ENCODE measurements around the gene C17orf58.

DNA sequence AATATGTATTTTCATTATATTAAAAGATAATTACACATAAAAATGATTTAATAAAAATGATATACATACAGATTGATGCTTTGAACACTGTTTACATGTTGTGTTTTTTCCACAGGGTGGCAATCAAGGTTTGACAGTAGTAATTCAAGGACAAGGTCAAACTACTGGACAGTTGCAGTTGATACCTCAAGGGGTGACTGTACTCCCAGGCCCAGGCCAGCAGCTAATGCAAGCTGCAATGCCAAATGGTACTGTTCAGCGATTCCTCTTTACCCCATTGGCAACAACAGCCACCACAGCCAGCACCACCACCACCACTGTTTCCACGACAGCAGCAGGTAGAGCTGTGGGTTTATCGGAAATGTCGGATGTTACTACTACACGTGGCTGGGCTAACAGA is 52.2 kb downstream of the C17orf58 start:
- TF ChIP-seq, protein P1, sequence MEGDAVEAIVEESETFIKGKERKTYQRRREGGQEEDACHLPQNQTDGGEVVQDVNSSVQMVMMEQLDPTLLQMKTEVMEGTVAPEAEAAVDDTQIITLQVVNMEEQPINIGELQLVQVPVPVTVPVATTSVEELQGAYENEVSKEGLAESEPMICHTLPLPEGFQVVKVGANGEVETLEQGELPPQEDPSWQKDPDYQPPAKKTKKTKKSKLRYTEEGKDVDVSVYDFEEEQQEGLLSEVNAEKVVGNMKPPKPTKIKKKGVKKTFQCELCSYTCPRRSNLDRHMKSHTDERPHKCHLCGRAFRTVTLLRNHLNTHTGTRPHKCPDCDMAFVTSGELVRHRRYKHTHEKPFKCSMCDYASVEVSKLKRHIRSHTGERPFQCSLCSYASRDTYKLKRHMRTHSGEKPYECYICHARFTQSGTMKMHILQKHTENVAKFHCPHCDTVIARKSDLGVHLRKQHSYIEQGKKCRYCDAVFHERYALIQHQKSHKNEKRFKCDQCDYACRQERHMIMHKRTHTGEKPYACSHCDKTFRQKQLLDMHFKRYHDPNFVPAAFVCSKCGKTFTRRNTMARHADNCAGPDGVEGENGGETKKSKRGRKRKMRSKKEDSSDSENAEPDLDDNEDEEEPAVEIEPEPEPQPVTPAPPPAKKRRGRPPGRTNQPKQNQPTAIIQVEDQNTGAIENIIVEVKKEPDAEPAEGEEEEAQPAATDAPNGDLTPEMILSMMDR (conservative IDR thresholded peaks at IDR 0.05; ENCODE audit: low read depth in 2 of 2): no peak
- TF ChIP-seq POLR2AphosphoS5 (IDR thresholded peaks at IDR 0.05; ENCODE audit: low read depth): no peak
- no peak for TF ChIP-seq EZH2 (IDR thresholded peaks at IDR 0.05; ENCODE audit: low read depth, unreplicated experiment)
- TF ChIP-seq JUNB (IDR thresholded peaks at IDR 0.05; ENCODE audit: unreplicated experiment): no peak
- TF ChIP-seq EZH2phosphoT487 (IDR thresholded peaks at IDR 0.05; ENCODE audit: unreplicated experiment): no peak
- TF ChIP-seq CREB1 (CRISPR knock-in tag; IDR thresholded peaks at IDR 0.05; ENCODE audit: low read depth): no peak
- TF ChIP-seq, protein P2, sequence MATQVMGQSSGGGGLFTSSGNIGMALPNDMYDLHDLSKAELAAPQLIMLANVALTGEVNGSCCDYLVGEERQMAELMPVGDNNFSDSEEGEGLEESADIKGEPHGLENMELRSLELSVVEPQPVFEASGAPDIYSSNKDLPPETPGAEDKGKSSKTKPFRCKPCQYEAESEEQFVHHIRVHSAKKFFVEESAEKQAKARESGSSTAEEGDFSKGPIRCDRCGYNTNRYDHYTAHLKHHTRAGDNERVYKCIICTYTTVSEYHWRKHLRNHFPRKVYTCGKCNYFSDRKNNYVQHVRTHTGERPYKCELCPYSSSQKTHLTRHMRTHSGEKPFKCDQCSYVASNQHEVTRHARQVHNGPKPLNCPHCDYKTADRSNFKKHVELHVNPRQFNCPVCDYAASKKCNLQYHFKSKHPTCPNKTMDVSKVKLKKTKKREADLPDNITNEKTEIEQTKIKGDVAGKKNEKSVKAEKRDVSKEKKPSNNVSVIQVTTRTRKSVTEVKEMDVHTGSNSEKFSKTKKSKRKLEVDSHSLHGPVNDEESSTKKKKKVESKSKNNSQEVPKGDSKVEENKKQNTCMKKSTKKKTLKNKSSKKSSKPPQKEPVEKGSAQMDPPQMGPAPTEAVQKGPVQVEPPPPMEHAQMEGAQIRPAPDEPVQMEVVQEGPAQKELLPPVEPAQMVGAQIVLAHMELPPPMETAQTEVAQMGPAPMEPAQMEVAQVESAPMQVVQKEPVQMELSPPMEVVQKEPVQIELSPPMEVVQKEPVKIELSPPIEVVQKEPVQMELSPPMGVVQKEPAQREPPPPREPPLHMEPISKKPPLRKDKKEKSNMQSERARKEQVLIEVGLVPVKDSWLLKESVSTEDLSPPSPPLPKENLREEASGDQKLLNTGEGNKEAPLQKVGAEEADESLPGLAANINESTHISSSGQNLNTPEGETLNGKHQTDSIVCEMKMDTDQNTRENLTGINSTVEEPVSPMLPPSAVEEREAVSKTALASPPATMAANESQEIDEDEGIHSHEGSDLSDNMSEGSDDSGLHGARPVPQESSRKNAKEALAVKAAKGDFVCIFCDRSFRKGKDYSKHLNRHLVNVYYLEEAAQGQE (IDR thresholded peaks at IDR 0.05; ENCODE audit: unreplicated experiment): no peak
- TF ChIP-seq, protein P3, sequence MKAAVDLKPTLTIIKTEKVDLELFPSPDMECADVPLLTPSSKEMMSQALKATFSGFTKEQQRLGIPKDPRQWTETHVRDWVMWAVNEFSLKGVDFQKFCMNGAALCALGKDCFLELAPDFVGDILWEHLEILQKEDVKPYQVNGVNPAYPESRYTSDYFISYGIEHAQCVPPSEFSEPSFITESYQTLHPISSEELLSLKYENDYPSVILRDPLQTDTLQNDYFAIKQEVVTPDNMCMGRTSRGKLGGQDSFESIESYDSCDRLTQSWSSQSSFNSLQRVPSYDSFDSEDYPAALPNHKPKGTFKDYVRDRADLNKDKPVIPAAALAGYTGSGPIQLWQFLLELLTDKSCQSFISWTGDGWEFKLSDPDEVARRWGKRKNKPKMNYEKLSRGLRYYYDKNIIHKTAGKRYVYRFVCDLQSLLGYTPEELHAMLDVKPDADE (IDR thresholded peaks at IDR 0.05): no peak
- no peak for TF ChIP-seq NANOG (IDR thresholded peaks at IDR 0.05; ENCODE audit: borderline replicate concordance)
